IMR-90 (cell line): ENCODE data around the gene CSPG5. TPM values are rescaled to one million over a fixed set of nuclear protein-coding genes. Genes with fewer than 3 reads are reported as not detected.

Experiments
- ATAC-seq: fragments of 200-7000 bp; cut with Tn5 transposase; 2 replicates; pipeline ENCODE4 v1.9.1; 2020; ENCODE audit warnings: low read depth, mild to moderate bottlenecking, moderate library complexity
- BruUV-seq: library from RNA; stranded (reverse); fragments of 400-500 nt; replicated peaks from 2 replicates; lab custom pipeline; 2021; lab: Mats Ljungman, UMichigan
- CTCF ChIA-PET: fragments of 300-600 bp; formaldehyde crosslinking; extraction: SDS; loops from one replicate; lab custom pipeline; 2021; ENCODE audit warnings: antibody characterized with exemption; lab: Yijun Ruan, JAX
- POLR2A ChIA-PET: fragments of 300-600 bp; sonication (Branson Sonifier 250); formaldehyde crosslinking; loops from one replicate; lab custom pipeline; 2022; ENCODE audit warnings: antibody characterized with exemption; ENCODE audit not compliant: unreplicated experiment; lab: Charles Lee
- DNase-seq: peaks from one replicate; pipeline ENCODE4 v3.0.0; 2013
- H2AFZ ChIP-seq: replicated peaks from 2 replicates; pipeline ENCODE3; 2013; ENCODE audit warnings: low read length, mild to moderate bottlenecking; ENCODE audit not compliant: poor library complexity
- H2AK5ac ChIP-seq: 2 replicates; pipeline ENCODE4 v1.6.1; 2013; ENCODE audit warnings: low read depth, low read length, inconsistent platforms
- H2AK9ac ChIP-seq: replicated peaks from 2 replicates; pipeline ENCODE3; 2013; ENCODE audit warnings: mild to moderate bottlenecking, low read depth, low read length, moderate library complexity; ENCODE audit not compliant: poor library complexity
- H2BK120ac ChIP-seq: 2 replicates; pipeline ENCODE4 v1.6.1; 2013; ENCODE audit warnings: low read depth, low read length, inconsistent platforms
- H2BK15ac ChIP-seq: 3 replicates; pipeline ENCODE4 v1.6.1; 2013; ENCODE audit warnings: low read depth, low read length, inconsistent platforms
- H2BK20ac ChIP-seq: 2 replicates; pipeline ENCODE4 v1.6.1; 2013; ENCODE audit warnings: low read depth, mild to moderate bottlenecking, inconsistent platforms, low read length, moderate library complexity
- H2BK5ac ChIP-seq: 2 replicates; pipeline ENCODE4 v1.6.1; 2013; ENCODE audit warnings: mild to moderate bottlenecking, low read depth, low read length, inconsistent platforms; ENCODE audit not compliant: poor library complexity, severe bottlenecking
- H3K14ac ChIP-seq: replicated peaks from 2 replicates; pipeline ENCODE4 v1.6.1; 2013; ENCODE audit warnings: low read depth, low read length, inconsistent platforms
- H3K18ac ChIP-seq: 2 replicates; pipeline ENCODE4 v1.6.1; 2013; ENCODE audit warnings: low read depth, low read length, control low read depth
- H3K23ac ChIP-seq: 2 replicates; pipeline ENCODE4 v1.6.1; 2013; ENCODE audit warnings: low read depth, low read length, inconsistent platforms
- H3K27ac ChIP-seq: 2 replicates; pipeline ENCODE4 v1.5.1; 2013; ENCODE audit warnings: mild to moderate bottlenecking, control low read depth, low read length; ENCODE audit not compliant: insufficient read depth
- H3K27me3 ChIP-seq: 2 replicates; pipeline ENCODE4 v1.6.1; 2013; ENCODE audit warnings: low read length; ENCODE audit not compliant: control insufficient read depth, insufficient read depth
- H3K36me3 ChIP-seq: 2 replicates; pipeline ENCODE4 v1.6.1; 2013; ENCODE audit warnings: low read length, mixed read lengths; ENCODE audit not compliant: control insufficient read depth, insufficient read depth
- H3K4ac ChIP-seq: 2 replicates; pipeline ENCODE4 v1.6.1; 2013; ENCODE audit warnings: low read depth, low read length, inconsistent platforms
- H3K4me1 ChIP-seq: 2 replicates; pipeline ENCODE4 v1.6.1; 2013; ENCODE audit warnings: low read length, mixed read lengths; ENCODE audit not compliant: control insufficient read depth, insufficient read depth
- H3K4me2 ChIP-seq: 2 replicates; pipeline ENCODE4 v1.6.1; 2013; ENCODE audit warnings: low read depth, mild to moderate bottlenecking, control low read depth, low read length, moderate library complexity
- H3K4me3 ChIP-seq: 2 replicates; pipeline ENCODE4 v1.5.1; 2013; ENCODE audit warnings: low read depth, mild to moderate bottlenecking, control low read depth, low read length, moderate library complexity; ENCODE audit not compliant: insufficient read depth
- H3K56ac ChIP-seq: 2 replicates; pipeline ENCODE4 v1.6.1; 2013; ENCODE audit warnings: low read length, inconsistent platforms; ENCODE audit not compliant: insufficient read depth; ENCODE audit errors: extremely low read depth
- H3K79me1 ChIP-seq, 2 experiments: 2 replicates each; pipeline ENCODE4 v1.6.1; 2013; ENCODE audit warnings: low read length in 2 of 2, inconsistent platforms in 1 of 2, low read depth in 1 of 2
- H3K9ac ChIP-seq: 2 replicates; pipeline ENCODE4 v1.6.1; 2013; ENCODE audit warnings: low read depth, low read length, control low read depth
- H3K9me1 ChIP-seq: 2 replicates; pipeline ENCODE4 v1.6.1; 2013; ENCODE audit warnings: low read length, inconsistent platforms; ENCODE audit not compliant: insufficient read depth
- H3K9me3 ChIP-seq: 2 replicates; pipeline ENCODE4 v1.6.1; 2013; ENCODE audit warnings: low read length; ENCODE audit not compliant: control insufficient read depth, insufficient read depth
- H4K20me1 ChIP-seq: 2 replicates; pipeline ENCODE4 v1.6.1; 2013; ENCODE audit warnings: low read length, inconsistent platforms; ENCODE audit not compliant: insufficient read depth
- H4K5ac ChIP-seq: 2 replicates; pipeline ENCODE4 v1.6.1; 2013; ENCODE audit warnings: mild to moderate bottlenecking, low read depth, low read length, control low read depth
- H4K8ac ChIP-seq, 2 experiments: 2 replicates each; pipeline ENCODE4 v1.6.1; 2013; ENCODE audit warnings: low read depth in 2 of 2, low read length in 2 of 2, control low read depth in 1 of 2, inconsistent platforms in 1 of 2
- H4K91ac ChIP-seq: 2 replicates; pipeline ENCODE4 v1.6.1; 2013; ENCODE audit warnings: low read depth, low read length, inconsistent platforms; ENCODE audit not compliant: insufficient read depth
- BHLHE40 ChIP-seq: fragments of 150-350 bp; IDR thresholded peaks from 2 replicates; pipeline ENCODE4 v1.6.1; 2016; ENCODE audit warnings: mild to moderate bottlenecking, low read depth, low read length
- CEBPB ChIP-seq: IDR thresholded peaks from 2 replicates; pipeline ENCODE4 v1.6.1; 2012; ENCODE audit warnings: low read depth, low read length, improper control_type of control experiment
- CHD1 ChIP-seq: IDR thresholded peaks from 2 replicates; pipeline ENCODE4 v1.6.1; 2012; ENCODE audit warnings: low read depth, low read length, improper control_type of control experiment
- FOS ChIP-seq: fragments of 150-350 bp; IDR thresholded peaks from 2 replicates; pipeline ENCODE4 v1.6.1; 2016; ENCODE audit warnings: low read depth, low read length
- MAFK ChIP-seq: IDR thresholded peaks from 2 replicates; pipeline ENCODE4 v1.6.1; 2012; ENCODE audit warnings: low read depth, low read length, improper control_type of control experiment
- MAZ ChIP-seq: IDR thresholded peaks from 2 replicates; pipeline ENCODE4 v1.6.1; 2012; ENCODE audit warnings: low read depth, mild to moderate bottlenecking, low read length, improper control_type of control experiment, moderate library complexity, borderline replicate concordance
- MXI1 ChIP-seq: IDR thresholded peaks from 2 replicates; pipeline ENCODE4 v1.6.1; 2012; ENCODE audit warnings: low read depth, mild to moderate bottlenecking, low read length, moderate library complexity, borderline replicate concordance
- POLR2A ChIP-seq: IDR thresholded peaks from 2 replicates; pipeline ENCODE4 v1.6.1; 2012; ENCODE audit warnings: mild to moderate bottlenecking, low read depth, low read length
- RAD21 ChIP-seq: IDR thresholded peaks from 2 replicates; pipeline ENCODE4 v1.6.1; 2012; ENCODE audit warnings: low read length, improper control_type of control experiment
- RCOR1 ChIP-seq: IDR thresholded peaks from 2 replicates; pipeline ENCODE4 v1.6.1; 2012; ENCODE audit warnings: mild to moderate bottlenecking, low read length, improper control_type of control experiment; ENCODE audit not compliant: insufficient replicate concordance
- RFX5 ChIP-seq: IDR thresholded peaks from 2 replicates; pipeline ENCODE4 v1.8.0; 2012; ENCODE audit warnings: low read depth, mild to moderate bottlenecking, low read length, moderate library complexity
- SMC3 ChIP-seq: fragments of 150-350 bp; IDR thresholded peaks from 2 replicates; pipeline ENCODE4 v1.6.1; 2016; ENCODE audit warnings: low read depth, mild to moderate bottlenecking, antibody characterized with exemption, low read length, moderate library complexity
- WGBS, 2 experiments: methylation state at CpG; one replicate each; pipeline versions ENCODE4 v1.1.5 to v1.1.7; 2013; ENCODE audit warnings: missing lambda C conversion rate in 2 of 2; ENCODE audit not compliant: insufficient read length in 1 of 2; ENCODE audit errors: extremely low coverage in 2 of 2; 5-methylcytosine and 5-hydroxymethylcytosine counted together
- dilution Hi-C: fragments of 300-500 bp; cut with HindIII; formaldehyde crosslinking; loops from one replicate; pipeline ENCODE4 v1.14.3; 2018; ENCODE audit warnings: low sequenced_read_pairs; ENCODE audit not compliant: unreplicated experiment
- in situ Hi-C: fragments of 300-500 bp; cut with MboI; formaldehyde crosslinking; loops from 3 replicates; pipeline ENCODE4 v1.14.3; 2019; ENCODE audit warnings: low sequenced_read_pairs, inconsistent platforms, mixed read lengths
- intact Hi-C: fragments of 100-400 bp; cut with micrococcal nuclease; formaldehyde crosslinking; loops from 2 replicates; pipeline ENCODE4 v1.10.0; 2022
- polyA plus RNA-seq, 3 experiments: library from polyadenylated mRNA; depleted of rRNA; stranded (reverse); fragments of >200 nt; gene quantifications; 2 replicates each; pipeline ENCODE4 v1.2.3, GENCODE V29; 2012; ENCODE audit warnings: low replicate concordance in 1 of 3
- total RNA-seq: library from RNA; depleted of rRNA; stranded (reverse); fragments of >200 nt; gene quantifications from 2 replicates; pipeline ENCODE4 v1.2.3, GENCODE V29; 2012
- TF ChIP-seq, protein P1 (sequence below): fragments of 150-350 bp; IDR thresholded peaks from 2 replicates; pipeline ENCODE4 v1.6.1; 2016; ENCODE audit warnings: low read depth, mild to moderate bottlenecking, low read length, moderate library complexity, borderline replicate concordance
- TF ChIP-seq, protein P2 (sequence below): fragments of 150-350 bp; IDR thresholded peaks from 2 replicates; pipeline ENCODE4 v1.6.1; 2017; ENCODE audit warnings: mild to moderate bottlenecking, antibody characterized with exemption, low read length, low read depth

CSPG5 gene
- total and polyA plus RNA-seq, 2 of the 4 experiments (the other 2 are of a cell fraction): under 0.01 to 0.10 TPM

DNA sequence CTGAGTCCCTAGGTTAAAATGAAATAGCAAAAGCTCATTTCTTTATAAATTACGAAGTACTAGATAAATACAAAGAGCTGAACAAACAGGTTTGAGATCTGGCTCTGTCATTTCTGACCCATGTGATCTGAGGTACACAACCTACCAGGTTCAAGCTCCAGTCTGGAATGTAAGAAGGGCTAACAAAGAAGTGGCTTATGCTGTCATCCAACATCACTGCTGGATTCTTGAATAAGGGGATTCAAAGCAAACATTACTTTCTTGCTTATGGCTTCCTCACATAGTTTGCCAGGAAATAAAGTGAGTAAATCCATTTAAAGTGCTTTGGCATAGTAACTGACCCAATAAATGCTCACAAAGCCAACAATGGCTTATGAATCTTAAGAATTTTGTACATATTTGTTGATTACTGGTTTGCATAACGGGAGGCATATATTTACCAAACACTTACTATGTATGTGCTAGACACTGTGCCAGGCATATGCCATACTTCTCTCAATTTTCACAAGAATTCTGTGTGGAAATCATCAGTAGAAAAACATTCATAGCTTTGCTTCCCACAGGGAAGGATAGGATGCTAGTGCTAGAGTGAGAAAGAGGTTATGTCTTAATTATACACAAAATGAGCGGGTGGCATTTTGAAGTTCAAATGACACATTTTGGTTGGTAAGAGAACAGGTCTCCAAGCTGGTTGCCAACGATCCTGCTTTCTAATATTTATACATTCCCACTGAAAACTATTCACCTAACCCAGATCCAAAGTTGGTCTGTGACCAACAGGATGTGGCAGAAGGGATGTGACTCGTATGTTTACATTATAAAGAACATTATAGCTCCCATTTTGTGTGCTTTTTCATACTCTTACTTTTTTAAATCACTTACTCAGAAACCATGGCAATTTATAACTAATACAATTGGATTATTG is 38.7 kb upstream of the CSPG5 start:
- intact Hi-C loops: no loop called here
- TF ChIP-seq CHD1: no peak
- TF ChIP-seq POLR2A: no peak
- no peak for TF ChIP-seq MXI1
- TF ChIP-seq RCOR1: no peak
- TF ChIP-seq FOS: no peak
- no peak for TF ChIP-seq CEBPB
- no peak for TF ChIP-seq MAFK
- TF ChIP-seq, protein P1, sequence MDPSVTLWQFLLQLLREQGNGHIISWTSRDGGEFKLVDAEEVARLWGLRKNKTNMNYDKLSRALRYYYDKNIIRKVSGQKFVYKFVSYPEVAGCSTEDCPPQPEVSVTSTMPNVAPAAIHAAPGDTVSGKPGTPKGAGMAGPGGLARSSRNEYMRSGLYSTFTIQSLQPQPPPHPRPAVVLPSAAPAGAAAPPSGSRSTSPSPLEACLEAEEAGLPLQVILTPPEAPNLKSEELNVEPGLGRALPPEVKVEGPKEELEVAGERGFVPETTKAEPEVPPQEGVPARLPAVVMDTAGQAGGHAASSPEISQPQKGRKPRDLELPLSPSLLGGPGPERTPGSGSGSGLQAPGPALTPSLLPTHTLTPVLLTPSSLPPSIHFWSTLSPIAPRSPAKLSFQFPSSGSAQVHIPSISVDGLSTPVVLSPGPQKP: no peak
- no peak for TF ChIP-seq SMC3
- no peak for TF ChIP-seq RAD21
- TF ChIP-seq RFX5: no peak
- no peak for TF ChIP-seq MAZ
- no peak for TF ChIP-seq BHLHE40
- TF ChIP-seq, protein P2, sequence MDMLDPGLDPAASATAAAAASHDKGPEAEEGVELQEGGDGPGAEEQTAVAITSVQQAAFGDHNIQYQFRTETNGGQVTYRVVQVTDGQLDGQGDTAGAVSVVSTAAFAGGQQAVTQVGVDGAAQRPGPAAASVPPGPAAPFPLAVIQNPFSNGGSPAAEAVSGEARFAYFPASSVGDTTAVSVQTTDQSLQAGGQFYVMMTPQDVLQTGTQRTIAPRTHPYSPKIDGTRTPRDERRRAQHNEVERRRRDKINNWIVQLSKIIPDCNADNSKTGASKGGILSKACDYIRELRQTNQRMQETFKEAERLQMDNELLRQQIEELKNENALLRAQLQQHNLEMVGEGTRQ: no peak

More for the DNA sequence above, 38.7 kb upstream of the CSPG5 start:
- H3K36me3 ChIP-seq: peaks cover 24% of the 10 kb centered on the region
- no peak overlapping the region for H3K9ac ChIP-seq
- H4K5ac ChIP-seq: no peak overlapping the region
- CTCF ChIA-PET: interaction anchor here (0.6 to 1.5 kb wide), 3 partner anchors 15 to 580 kb away, joined by 3 to 5 read pairs (median 4); no protein-coding TSS in a partner anchor
- peaks cover 3% of the 10 kb centered on the region for H3K4me1 ChIP-seq
- H2BK20ac ChIP-seq: no peak overlapping the region
- no peak overlapping the region for H3K27ac ChIP-seq
- no peak overlapping the region for H3K4ac ChIP-seq
- peaks cover 18% of the 10 kb centered on the region; the same call in 1 of the 2 replicates for H4K20me1 ChIP-seq
- H3K14ac ChIP-seq: no peak overlapping the region
- H2BK15ac ChIP-seq: no peak overlapping the region
- H3K27me3 ChIP-seq: no peaks in the 10 kb centered on the region
- dilution Hi-C loops (no loop called here), in situ Hi-C loops (no loop called here)
- no peaks in the 10 kb centered on the region for H3K9me3 ChIP-seq
- no peak overlapping the region for H2AK9ac ChIP-seq
- peaks cover 0 to 19% of the 10 kb centered on the region in 2 experiments; a peak in 2 of 4 replicates for H3K79me1 ChIP-seq
- no peak overlapping the region for H4K91ac ChIP-seq
- ATAC-seq: peak; percentile 60
- H3K9me1 ChIP-seq: peaks cover 5% of the 10 kb centered on the region
- H3K4me3 ChIP-seq: no peak overlapping the region
- no peak overlapping the region; the same call in 1 of the 2 replicates for H3K4me2 ChIP-seq
- H4K8ac ChIP-seq: no peak overlapping the region
- H3K56ac ChIP-seq: no peak overlapping the region
- POLR2A ChIA-PET: no interaction called here
- DNase-seq: peak; percentile 75
- no peak overlapping the region for H2AK5ac ChIP-seq
- no peak overlapping the region for H3K18ac ChIP-seq
- H3K23ac ChIP-seq: no peak overlapping the region
- BruUV-seq: no TSS peak
- WGBS, 2 experiments: no CpG with 5 or more reads among the region's 5 CpGs
- H2BK120ac ChIP-seq: no peak overlapping the region
- no peak overlapping the region for H2AFZ ChIP-seq
- no peak overlapping the region for H2BK5ac ChIP-seq
